SIG-M5 (cell line): Measurements from ENCODE around the gene TAX1BP3.

Experiments used
- DNase-seq: peaks from one replicate; lab custom pipeline; 2025; lab: John Stamatoyannopoulos, UW

The TAX1BP3 gene

GRCh38 chr17:3688027-3688553, 19.7 kb upstream of the TAX1BP3 start:
- DNase-seq: no peak

- DNase-seq: no peak
These were observed 16.8 kb upstream of the TAX1BP3 start for GRCh38 chr17:3685174-3685573.

DNA sequence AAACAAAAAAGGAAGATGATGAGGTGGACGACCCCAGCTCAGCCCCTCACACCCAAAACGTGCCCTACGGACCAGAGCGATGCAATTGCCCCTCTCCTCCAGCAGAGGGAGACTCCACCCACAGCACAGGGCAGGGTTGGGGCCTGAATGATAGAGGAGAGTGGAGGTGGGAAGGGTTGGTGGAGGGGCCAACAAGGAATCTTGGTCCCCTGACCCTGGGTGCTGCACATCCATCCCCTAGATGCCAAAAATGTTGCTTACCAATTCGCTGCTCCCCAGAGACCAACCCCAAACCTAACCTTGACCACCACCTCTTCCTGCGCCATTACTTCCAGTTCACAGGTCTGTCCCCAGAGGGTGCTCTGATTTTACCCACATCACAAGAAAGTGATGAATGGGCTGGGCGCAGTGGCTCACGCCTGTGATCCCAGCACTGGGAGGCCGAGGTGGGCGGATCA, 14.7 kb upstream of the TAX1BP3 start:
- no peak for DNase-seq

GRCh38 chr17:3682033-3682432, 13.7 kb upstream of the TAX1BP3 start:
- no peak for DNase-seq

- DNase-seq: no peak
These were observed 13.2 kb upstream of the TAX1BP3 start for GRCh38 chr17:3681565-3681964.

GRCh38 chr17:3681057-3681456, 12.7 kb upstream of the TAX1BP3 start:
- DNase-seq: no peak

- DNase-seq: no peak
These were observed 11.3 kb upstream of the TAX1BP3 start for GRCh38 chr17:3679531-3680126.

DNA sequence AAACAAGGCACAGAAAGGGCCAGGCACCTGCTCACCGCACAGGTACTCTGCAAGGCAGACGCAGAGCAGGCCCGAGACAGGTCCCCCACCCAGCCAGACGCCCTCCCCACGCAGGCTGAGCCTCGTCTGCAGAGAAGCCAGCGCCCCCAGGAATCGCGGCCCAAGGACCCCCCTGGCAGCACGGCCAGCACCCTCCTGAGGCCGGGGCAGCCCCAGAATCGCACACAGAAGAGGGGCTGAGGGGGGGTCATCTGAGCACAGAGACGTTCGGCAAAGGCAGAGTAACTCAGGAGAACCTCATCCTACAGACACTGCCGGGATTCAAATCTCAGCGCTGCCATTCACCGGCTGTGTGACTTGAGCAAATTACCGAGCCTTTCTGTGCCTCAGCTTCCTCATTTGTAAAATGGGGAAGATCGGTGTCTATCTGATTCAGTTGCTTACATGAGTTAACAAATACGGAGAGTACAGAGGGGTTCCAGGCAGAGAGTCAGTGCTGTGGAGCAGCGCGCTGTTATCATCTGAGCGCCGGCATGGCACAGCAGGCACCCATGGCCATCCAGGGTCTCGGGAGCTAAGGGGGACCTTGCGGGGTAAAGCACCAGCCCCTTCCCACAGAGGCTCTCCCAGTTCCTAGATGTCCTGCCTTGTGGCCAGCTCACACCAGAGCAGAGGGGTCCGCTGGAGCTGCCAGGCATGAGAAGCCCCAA, 10.6 kb upstream of the TAX1BP3 start:
- DNase-seq: no peak

DNA sequence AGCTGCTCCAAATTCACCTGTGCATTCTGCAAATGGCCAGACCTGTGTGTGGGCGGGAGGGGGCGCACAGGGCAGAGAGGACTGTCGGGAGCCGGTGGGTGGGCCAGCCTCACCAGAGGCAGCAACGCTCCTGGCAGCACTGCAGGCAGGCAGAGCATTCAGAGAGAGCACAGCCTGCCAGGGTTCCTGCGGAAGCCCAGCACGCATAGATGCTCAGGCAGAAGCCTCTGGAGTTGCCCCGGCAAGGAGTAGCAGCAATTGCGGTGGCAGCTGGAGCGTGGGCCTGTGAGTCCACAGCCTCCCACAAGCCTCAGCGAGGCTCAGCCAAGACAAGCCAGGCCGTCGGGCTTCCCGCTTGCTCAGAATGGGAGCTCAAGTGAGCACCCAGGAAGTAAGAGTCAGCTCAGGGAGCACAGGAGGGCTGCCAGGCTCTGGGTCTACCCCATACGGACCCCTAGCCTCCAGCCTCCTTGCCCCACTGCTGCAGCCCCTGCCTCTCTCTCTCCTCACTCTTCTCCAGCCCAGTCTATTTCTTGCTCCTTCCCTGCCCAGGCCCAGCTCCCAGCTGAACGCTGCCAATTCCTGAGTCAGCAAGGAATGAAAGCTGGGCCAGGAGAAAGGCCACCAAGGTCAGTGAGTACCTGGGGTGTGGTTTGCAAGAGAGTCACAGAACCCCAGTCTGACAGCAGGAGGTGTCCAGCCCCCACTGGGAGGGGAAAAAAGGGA, 9.9 kb upstream of the TAX1BP3 start:
- DNase-seq: no peak

- DNase-seq: no peak
These were observed 7.5 kb upstream of the TAX1BP3 start for GRCh38 chr17:3675886-3676285.

DNA sequence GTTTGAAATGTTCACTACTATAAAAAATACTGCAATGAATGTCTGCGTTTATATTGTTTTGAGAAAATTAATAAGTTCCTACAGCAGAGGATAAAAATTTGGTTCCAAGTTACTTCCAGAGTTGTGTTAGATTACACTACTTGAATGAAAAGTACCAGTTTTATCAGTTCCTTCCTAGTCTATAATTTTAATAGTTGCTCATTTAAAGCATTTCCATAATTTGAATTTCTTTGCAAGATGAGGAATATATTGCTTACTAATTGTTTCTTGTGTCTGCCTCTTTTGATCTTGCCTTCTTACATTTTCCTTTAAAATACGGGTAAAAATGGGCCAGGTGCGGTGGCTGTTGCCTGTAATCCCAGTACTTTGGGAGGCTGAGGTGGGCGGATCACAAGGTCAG, 4.2 kb upstream of the TAX1BP3 start:
- no peak for DNase-seq

DNA sequence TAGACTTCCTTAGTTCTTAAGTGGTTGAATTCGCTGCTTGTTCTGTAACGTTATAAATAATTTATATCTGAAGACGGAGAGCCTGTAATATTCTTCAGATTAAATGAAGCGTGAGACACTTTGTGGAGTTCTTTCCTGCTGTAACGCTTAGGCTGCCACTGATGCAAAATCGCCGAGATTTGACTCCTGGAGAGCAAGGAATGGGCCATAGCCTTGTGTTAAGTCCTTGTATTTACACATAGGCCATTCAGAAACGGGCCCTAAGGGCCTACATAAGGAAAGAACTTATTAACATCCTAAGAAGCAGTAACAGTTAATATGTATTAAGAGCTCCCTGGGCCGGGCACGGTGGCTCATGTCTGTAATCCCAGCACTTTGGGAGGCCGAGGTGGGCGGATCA, 1.2 kb upstream of the TAX1BP3 start:
- no peak for DNase-seq

DNA sequence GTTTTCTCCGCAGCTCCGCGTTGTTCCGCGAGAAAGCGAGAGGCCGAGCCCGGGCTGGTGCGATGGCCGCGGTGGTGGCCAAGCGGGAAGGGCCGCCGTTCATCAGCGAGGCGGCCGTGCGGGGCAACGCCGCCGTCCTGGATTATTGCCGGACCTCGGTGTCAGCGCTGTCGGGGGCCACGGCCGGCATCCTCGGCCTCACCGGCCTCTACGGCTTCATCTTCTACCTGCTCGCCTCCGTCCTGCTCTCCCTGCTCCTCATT, 638 bp upstream of the TAX1BP3 start:
- DNase-seq: no peak

GRCh38 chr17:3667366-3668278, 756 bp downstream of the TAX1BP3 start:
- no peak for DNase-seq

- DNase-seq: no peak
These were observed 1.9 kb downstream of the TAX1BP3 start for GRCh38 chr17:3666516-3666915.

- DNase-seq: no peak
These were observed 2.5 kb downstream of the TAX1BP3 start for GRCh38 chr17:3665834-3666233.

DNA sequence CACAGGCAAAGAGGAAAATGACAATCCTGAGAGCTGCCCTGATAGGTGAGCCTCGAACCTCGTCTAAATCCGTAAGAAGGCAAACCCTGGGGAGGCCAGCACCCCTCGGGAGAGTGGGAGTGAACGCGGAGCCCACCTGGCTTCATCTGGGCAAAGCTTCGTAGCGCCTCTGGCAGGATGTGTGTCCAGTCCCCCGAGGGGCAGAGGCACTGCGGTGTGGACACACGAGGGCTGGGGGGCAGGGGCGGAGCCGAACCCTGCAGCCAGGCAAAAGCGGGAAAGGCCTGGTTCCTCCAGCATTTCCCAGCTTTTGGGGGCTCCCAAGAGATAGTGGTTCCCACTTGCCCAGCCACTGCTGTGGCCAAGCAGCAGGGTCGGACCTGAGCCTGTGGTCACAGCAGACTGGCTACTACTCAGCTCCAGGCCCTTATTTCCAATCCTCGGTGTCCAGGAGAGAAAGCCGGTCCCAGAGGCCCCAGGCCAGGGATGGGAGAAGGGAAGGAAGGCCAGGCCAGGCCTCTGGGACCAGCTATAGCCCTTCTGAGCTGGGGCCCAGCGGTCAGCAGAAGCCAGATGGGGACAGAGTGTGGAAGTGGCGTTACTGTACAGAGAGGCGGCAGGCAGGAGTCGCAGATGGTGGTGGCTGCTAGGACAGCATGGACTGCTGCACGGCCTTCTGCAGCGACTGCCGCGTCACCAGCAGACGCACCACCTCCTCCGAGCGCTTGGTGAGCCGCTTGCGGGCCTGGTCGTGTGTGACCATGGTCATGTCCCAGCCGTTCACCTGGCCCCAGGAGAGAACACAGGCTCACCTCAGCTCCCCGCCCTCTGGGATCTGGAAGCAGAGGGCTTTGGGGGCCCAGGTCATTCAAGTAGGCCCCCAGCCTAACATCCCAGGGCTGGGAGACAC, 5.0 kb downstream of the TAX1BP3 start:
- no peak for DNase-seq

DNA sequence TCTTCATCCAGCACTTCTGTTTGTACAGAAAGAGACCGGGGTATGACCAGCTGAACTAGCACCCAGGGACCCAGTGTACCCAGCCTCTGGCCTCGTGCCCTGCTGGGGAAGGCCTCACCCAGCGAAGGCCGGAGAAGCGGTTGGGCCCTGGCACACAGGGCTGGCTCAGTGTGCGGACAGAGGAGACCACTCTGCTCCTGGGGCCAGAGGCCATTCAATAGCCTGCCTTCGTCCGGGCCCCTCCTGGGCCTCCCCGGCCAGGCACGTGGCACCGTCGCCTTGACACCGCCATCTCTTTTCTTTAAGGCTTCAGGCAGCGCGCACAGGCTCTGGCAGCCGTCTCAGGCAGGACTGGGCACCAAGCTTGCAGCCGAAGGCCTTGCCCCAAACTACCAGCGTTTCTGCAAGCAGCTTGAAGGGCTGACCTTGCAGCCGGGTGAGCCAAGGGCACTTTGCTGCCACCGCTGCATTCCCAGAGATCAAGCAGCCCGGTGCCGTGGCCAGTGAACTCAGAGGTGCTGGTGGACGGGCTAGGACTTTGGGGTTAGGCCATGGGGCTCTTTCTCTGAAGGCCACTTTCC, 8.0 kb downstream of the TAX1BP3 start:
- DNase-seq: no peak

GRCh38 chr17:3659541-3660111, 8.8 kb downstream of the TAX1BP3 start:
- no peak for DNase-seq

GRCh38 chr17:3658784-3659449, 9.5 kb downstream of the TAX1BP3 start:
- no peak for DNase-seq
